ENCODE measurements around the gene IGHMBP2. TPM values are rescaled to one million over a fixed set of nuclear protein-coding genes. Genes with fewer than 3 reads are reported as not detected.

The IGHMBP2 gene
- total and polyA plus RNA-seq, 2 experiments from 2014 or later = 14.3 to 27.7 TPM

- H2AFZ ChIP-seq = no peak overlapping the region
- peaks cover 6% of the 10 kb centered on the region; the same call in 1 of the 2 replicates for H3K4me1 ChIP-seq (ENCODE audit: insufficient read depth)
- H3K27me3 ChIP-seq (ENCODE audit: insufficient read depth) = no peaks in the 10 kb centered on the region
- H3K4me3 ChIP-seq = no peak overlapping the region
- no peaks in the 10 kb centered on the region for H3K9me3 Mint-ChIP-seq
- peaks cover 6% of the 10 kb centered on the region for H3K27me3 Mint-ChIP-seq (ENCODE audit: insufficient read depth, low read depth, poor library complexity)
- TF ChIP-seq ZNF331 (CRISPR knock-in tag; IDR thresholded peaks at IDR 0.05; ENCODE audit: low read depth) (no peak), EZH2 (IDR thresholded peaks at IDR 0.05; ENCODE audit: low read depth, unreplicated experiment) (no peak), CTCF (conservative IDR thresholded peaks at IDR 0.05; ENCODE audit: low read depth in 2 of 2) (no peak), EZH2phosphoT487 (IDR thresholded peaks at IDR 0.05; ENCODE audit: unreplicated experiment) (no peak), JUNB (IDR thresholded peaks at IDR 0.05; ENCODE audit: unreplicated experiment) (no peak), POLR2AphosphoS5 (IDR thresholded peaks at IDR 0.05; ENCODE audit: low read depth) (no peak), CREB1 (CRISPR knock-in tag; IDR thresholded peaks at IDR 0.05; ENCODE audit: low read depth) (no peak), NANOG (IDR thresholded peaks at IDR 0.05; ENCODE audit: borderline replicate concordance) (no peak), ZNF114 (CRISPR knock-in tag; IDR thresholded peaks at IDR 0.05) (no peak), STAT1 (IDR thresholded peaks at IDR 0.05; ENCODE audit: unreplicated experiment) (no peak)
- TF ChIP-seq, protein P1, sequence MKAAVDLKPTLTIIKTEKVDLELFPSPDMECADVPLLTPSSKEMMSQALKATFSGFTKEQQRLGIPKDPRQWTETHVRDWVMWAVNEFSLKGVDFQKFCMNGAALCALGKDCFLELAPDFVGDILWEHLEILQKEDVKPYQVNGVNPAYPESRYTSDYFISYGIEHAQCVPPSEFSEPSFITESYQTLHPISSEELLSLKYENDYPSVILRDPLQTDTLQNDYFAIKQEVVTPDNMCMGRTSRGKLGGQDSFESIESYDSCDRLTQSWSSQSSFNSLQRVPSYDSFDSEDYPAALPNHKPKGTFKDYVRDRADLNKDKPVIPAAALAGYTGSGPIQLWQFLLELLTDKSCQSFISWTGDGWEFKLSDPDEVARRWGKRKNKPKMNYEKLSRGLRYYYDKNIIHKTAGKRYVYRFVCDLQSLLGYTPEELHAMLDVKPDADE (IDR thresholded peaks at IDR 0.05) = no peak
- TF ChIP-seq, protein P2, sequence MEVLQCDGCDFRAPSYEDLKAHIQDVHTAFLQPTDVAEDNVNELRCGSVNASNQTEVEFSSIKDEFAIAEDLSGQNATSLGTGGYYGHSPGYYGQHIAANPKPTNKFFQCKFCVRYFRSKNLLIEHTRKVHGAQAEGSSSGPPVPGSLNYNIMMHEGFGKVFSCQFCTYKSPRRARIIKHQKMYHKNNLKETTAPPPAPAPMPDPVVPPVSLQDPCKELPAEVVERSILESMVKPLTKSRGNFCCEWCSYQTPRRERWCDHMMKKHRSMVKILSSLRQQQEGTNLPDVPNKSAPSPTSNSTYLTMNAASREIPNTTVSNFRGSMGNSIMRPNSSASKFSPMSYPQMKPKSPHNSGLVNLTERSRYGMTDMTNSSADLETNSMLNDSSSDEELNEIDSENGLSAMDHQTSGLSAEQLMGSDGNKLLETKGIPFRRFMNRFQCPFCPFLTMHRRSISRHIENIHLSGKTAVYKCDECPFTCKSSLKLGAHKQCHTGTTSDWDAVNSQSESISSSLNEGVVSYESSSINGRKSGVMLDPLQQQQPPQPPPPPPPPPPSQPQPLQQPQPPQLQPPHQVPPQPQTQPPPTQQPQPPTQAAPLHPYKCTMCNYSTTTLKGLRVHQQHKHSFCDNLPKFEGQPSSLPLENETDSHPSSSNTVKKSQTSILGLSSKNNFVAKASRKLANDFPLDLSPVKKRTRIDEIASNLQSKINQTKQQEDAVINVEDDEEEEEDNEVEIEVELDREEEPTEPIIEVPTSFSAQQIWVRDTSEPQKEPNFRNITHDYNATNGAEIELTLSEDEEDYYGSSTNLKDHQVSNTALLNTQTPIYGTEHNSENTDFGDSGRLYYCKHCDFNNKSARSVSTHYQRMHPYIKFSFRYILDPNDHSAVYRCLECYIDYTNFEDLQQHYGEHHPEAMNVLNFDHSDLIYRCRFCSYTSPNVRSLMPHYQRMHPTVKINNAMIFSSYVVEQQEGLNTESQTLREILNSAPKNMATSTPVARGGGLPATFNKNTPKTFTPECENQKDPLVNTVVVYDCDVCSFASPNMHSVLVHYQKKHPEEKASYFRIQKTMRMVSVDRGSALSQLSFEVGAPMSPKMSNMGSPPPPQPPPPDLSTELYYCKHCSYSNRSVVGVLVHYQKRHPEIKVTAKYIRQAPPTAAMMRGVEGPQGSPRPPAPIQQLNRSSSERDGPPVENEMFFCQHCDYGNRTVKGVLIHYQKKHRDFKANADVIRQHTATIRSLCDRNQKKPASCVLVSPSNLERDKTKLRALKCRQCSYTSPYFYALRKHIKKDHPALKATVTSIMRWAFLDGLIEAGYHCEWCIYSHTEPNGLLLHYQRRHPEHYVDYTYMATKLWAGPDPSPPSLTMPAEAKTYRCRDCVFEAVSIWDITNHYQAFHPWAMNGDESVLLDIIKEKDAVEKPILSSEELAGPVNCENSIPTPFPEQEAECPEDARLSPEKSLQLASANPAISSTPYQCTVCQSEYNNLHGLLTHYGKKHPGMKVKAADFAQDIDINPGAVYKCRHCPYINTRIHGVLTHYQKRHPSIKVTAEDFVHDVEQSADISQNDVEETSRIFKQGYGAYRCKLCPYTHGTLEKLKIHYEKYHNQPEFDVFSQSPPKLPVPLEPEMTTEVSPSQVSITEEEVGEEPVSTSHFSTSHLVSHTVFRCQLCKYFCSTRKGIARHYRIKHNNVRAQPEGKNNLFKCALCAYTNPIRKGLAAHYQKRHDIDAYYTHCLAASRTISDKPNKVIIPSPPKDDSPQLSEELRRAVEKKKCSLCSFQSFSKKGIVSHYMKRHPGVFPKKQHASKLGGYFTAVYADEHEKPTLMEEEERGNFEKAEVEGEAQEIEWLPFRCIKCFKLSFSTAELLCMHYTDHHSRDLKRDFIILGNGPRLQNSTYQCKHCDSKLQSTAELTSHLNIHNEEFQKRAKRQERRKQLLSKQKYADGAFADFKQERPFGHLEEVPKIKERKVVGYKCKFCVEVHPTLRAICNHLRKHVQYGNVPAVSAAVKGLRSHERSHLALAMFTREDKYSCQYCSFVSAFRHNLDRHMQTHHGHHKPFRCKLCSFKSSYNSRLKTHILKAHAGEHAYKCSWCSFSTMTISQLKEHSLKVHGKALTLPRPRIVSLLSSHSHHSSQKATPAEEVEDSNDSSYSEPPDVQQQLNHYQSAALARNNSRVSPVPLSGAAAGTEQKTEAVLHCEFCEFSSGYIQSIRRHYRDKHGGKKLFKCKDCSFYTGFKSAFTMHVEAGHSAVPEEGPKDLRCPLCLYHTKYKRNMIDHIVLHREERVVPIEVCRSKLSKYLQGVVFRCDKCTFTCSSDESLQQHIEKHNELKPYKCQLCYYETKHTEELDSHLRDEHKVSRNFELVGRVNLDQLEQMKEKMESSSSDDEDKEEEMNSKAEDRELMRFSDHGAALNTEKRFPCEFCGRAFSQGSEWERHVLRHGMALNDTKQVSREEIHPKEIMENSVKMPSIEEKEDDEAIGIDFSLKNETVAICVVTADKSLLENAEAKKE (CRISPR knock-in tag; IDR thresholded peaks at IDR 0.05) = no peak
- TF ChIP-seq, protein P3, sequence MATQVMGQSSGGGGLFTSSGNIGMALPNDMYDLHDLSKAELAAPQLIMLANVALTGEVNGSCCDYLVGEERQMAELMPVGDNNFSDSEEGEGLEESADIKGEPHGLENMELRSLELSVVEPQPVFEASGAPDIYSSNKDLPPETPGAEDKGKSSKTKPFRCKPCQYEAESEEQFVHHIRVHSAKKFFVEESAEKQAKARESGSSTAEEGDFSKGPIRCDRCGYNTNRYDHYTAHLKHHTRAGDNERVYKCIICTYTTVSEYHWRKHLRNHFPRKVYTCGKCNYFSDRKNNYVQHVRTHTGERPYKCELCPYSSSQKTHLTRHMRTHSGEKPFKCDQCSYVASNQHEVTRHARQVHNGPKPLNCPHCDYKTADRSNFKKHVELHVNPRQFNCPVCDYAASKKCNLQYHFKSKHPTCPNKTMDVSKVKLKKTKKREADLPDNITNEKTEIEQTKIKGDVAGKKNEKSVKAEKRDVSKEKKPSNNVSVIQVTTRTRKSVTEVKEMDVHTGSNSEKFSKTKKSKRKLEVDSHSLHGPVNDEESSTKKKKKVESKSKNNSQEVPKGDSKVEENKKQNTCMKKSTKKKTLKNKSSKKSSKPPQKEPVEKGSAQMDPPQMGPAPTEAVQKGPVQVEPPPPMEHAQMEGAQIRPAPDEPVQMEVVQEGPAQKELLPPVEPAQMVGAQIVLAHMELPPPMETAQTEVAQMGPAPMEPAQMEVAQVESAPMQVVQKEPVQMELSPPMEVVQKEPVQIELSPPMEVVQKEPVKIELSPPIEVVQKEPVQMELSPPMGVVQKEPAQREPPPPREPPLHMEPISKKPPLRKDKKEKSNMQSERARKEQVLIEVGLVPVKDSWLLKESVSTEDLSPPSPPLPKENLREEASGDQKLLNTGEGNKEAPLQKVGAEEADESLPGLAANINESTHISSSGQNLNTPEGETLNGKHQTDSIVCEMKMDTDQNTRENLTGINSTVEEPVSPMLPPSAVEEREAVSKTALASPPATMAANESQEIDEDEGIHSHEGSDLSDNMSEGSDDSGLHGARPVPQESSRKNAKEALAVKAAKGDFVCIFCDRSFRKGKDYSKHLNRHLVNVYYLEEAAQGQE (IDR thresholded peaks at IDR 0.05; ENCODE audit: unreplicated experiment) = no peak
- H3F3A ChIP-seq (replicated peaks; ENCODE audit: low read depth) = no peaks in the 10 kb centered on the region
- peak overlapping the region; percentile 35 for H3K27ac Mint-ChIP-seq
- no peak overlapping the region for H3K4me3 Mint-ChIP-seq
- no peaks in the 10 kb centered on the region for H3K36me3 ChIP-seq (ENCODE audit: insufficient read depth)
- no peaks in the 10 kb centered on the region for H3K9me2 ChIP-seq (ENCODE audit: insufficient read depth)
- peaks cover 24% of the 10 kb centered on the region for H3K4me1 Mint-ChIP-seq
- no peak for DNase-seq (ENCODE audit: low spot score)
- no peaks in the 10 kb centered on the region for H3K36me3 Mint-ChIP-seq (ENCODE audit: low read depth)
- ATAC-seq = no peak
- no peak overlapping the region for H3K27ac ChIP-seq (ENCODE audit: low read depth)
- no peaks in the 10 kb centered on the region for H4K20me1 ChIP-seq (replicated peaks; ENCODE audit: insufficient read depth)
- no peaks in the 10 kb centered on the region for H3K79me2 ChIP-seq (replicated peaks; ENCODE audit: insufficient read depth)
- H3K4me2 ChIP-seq = no peak overlapping the region
These were observed 42.9 kb downstream of the IGHMBP2 start for GRCh38 chr11:68946416-68947090.
